Glutamatergic neuron (in vitro differentiated cells): ENCODE results near the gene CNOT6L. TPM values are rescaled to one million over a fixed set of nuclear protein-coding genes. Genes with fewer than 3 reads are reported as not detected.

Experiments used
- DNase-seq: peaks from one replicate; pipeline ENCODE4 v3.0.0; 2022
- H3K27ac Mint-ChIP-seq: one replicate; pipeline ENCODE4 v1.8.0; 2020; ENCODE audit warnings: mild to moderate bottlenecking, mixed read lengths, inconsistent platforms; ENCODE audit not compliant: unreplicated experiment
- H3K27me3 Mint-ChIP-seq: one replicate; pipeline ENCODE4 v1.8.0; 2020; ENCODE audit warnings: mild to moderate bottlenecking, moderate library complexity, mixed read lengths, inconsistent platforms; ENCODE audit not compliant: unreplicated experiment
- H3K36me3 Mint-ChIP-seq: one replicate; pipeline ENCODE4 v1.8.0; 2020; ENCODE audit warnings: mild to moderate bottlenecking, mixed read lengths, inconsistent platforms; ENCODE audit not compliant: unreplicated experiment
- H3K4me1 Mint-ChIP-seq: one replicate; pipeline ENCODE4 v1.8.0; 2020; ENCODE audit warnings: mild to moderate bottlenecking, low read depth, mixed read lengths, inconsistent platforms; ENCODE audit not compliant: unreplicated experiment
- H3K4me3 Mint-ChIP-seq: one replicate; pipeline ENCODE4 v1.8.0; 2020; ENCODE audit warnings: mild to moderate bottlenecking, mixed read lengths, inconsistent platforms; ENCODE audit not compliant: unreplicated experiment
- H3K9me3 Mint-ChIP-seq: one replicate; pipeline ENCODE4 v1.8.0; 2020; ENCODE audit warnings: mild to moderate bottlenecking, moderate library complexity, mixed read lengths, inconsistent platforms; ENCODE audit not compliant: unreplicated experiment
- CTCF ChIP-seq: fragments of 200-600 bp; sonication (generic); IDR thresholded peaks from one replicate; pipeline ENCODE4 v1.5.0; 2021; ENCODE audit not compliant: partially characterized antibody, unreplicated experiment
- total RNA-seq: library from RNA; stranded (reverse); fragmentation: NEBNext Ultra II Directional; extraction: Animal tissue kit (Norgen Biotek cat#: 25700); gene quantifications from one replicate; pipeline ENCODE4 v1.2.1, GENCODE V29; 2021; ENCODE audit not compliant: unreplicated experiment

Gene CNOT6L
- total RNA-seq, 1 donor from 2014 or later, result 11.9 TPM

- no peaks in the 10 kb centered on the region for H3K9me3 Mint-ChIP-seq
- no peak for DNase-seq
- TF ChIP-seq CTCF, result no peak
- no peaks in the 10 kb centered on the region for H3K36me3 Mint-ChIP-seq
- H3K4me3 Mint-ChIP-seq, result no peak overlapping the region
- no peak overlapping the region for H3K27ac Mint-ChIP-seq
- H3K27me3 Mint-ChIP-seq, result no peaks in the 10 kb centered on the region
- H3K4me1 Mint-ChIP-seq, result no peaks in the 10 kb centered on the region
Observed at GRCh38 chr4:77805840-77806239, 13.3 kb downstream of the CNOT6L start.

GRCh38 chr4:77804471-77804870, 14.7 kb downstream of the CNOT6L start:
- TF ChIP-seq CTCF, result no peak
- Mint-ChIP-seq H3K36me3 (no peaks in the 10 kb centered on the region), H3K4me3 (no peak overlapping the region), H3K27me3 (no peaks in the 10 kb centered on the region), H3K27ac (no peak overlapping the region), H3K9me3 (no peaks in the 10 kb centered on the region), H3K4me1 (no peaks in the 10 kb centered on the region)
- DNase-seq, result no peak

- TF ChIP-seq CTCF, result no peak
- no peaks in the 10 kb centered on the region for H3K36me3 Mint-ChIP-seq
- DNase-seq, result no peak
- no peak overlapping the region for H3K27ac Mint-ChIP-seq
- no peaks in the 10 kb centered on the region for H3K4me1 Mint-ChIP-seq
- H3K9me3 Mint-ChIP-seq, result no peaks in the 10 kb centered on the region
- no peaks in the 10 kb centered on the region for H3K27me3 Mint-ChIP-seq
- H3K4me3 Mint-ChIP-seq, result no peak overlapping the region
Observed at GRCh38 chr4:77802402-77802801, 16.8 kb downstream of the CNOT6L start.

- no peak for DNase-seq
- no peak overlapping the region for H3K4me3 Mint-ChIP-seq
- no peak overlapping the region for H3K27ac Mint-ChIP-seq
- no peaks in the 10 kb centered on the region for H3K9me3 Mint-ChIP-seq
- no peak for TF ChIP-seq CTCF
- no peaks in the 10 kb centered on the region for H3K36me3 Mint-ChIP-seq
- peaks cover under 1% of the 10 kb centered on the region for H3K4me1 Mint-ChIP-seq
- H3K27me3 Mint-ChIP-seq, result no peaks in the 10 kb centered on the region
Observed at GRCh38 chr4:77801260-77801608, 17.9 kb downstream of the CNOT6L start.

GRCh38 chr4:77800483-77801259, 18.5 kb downstream of the CNOT6L start:
- no peak overlapping the region for H3K4me3 Mint-ChIP-seq
- H3K27ac Mint-ChIP-seq, result no peak overlapping the region
- H3K4me1 Mint-ChIP-seq, result peaks cover 2% of the 10 kb centered on the region
- no peak for DNase-seq
- H3K27me3 Mint-ChIP-seq, result no peaks in the 10 kb centered on the region
- no peak for TF ChIP-seq CTCF
- H3K9me3 Mint-ChIP-seq, result no peaks in the 10 kb centered on the region
- no peaks in the 10 kb centered on the region for H3K36me3 Mint-ChIP-seq
